Stimulated activated CD4-positive, alpha-beta T cell treated with anti-CD3 and anti-CD28 coated beads, Interleukin-2, amount 100 ng/mL, for 48 hours (primary cell): ENCODE results near the gene SPHKAP.
"Not testable (repeated sequence)": the region's sequence is repeated elsewhere in the genome, so short reads cannot be mapped to it uniquely, and the experiment has no call there.

ENCODE experiments used
- DNase-seq, 2 donors: peaks; one replicate each; pipeline ENCODE4 v3.0.0-alpha.2; 2020

Gene SPHKAP, protein sequence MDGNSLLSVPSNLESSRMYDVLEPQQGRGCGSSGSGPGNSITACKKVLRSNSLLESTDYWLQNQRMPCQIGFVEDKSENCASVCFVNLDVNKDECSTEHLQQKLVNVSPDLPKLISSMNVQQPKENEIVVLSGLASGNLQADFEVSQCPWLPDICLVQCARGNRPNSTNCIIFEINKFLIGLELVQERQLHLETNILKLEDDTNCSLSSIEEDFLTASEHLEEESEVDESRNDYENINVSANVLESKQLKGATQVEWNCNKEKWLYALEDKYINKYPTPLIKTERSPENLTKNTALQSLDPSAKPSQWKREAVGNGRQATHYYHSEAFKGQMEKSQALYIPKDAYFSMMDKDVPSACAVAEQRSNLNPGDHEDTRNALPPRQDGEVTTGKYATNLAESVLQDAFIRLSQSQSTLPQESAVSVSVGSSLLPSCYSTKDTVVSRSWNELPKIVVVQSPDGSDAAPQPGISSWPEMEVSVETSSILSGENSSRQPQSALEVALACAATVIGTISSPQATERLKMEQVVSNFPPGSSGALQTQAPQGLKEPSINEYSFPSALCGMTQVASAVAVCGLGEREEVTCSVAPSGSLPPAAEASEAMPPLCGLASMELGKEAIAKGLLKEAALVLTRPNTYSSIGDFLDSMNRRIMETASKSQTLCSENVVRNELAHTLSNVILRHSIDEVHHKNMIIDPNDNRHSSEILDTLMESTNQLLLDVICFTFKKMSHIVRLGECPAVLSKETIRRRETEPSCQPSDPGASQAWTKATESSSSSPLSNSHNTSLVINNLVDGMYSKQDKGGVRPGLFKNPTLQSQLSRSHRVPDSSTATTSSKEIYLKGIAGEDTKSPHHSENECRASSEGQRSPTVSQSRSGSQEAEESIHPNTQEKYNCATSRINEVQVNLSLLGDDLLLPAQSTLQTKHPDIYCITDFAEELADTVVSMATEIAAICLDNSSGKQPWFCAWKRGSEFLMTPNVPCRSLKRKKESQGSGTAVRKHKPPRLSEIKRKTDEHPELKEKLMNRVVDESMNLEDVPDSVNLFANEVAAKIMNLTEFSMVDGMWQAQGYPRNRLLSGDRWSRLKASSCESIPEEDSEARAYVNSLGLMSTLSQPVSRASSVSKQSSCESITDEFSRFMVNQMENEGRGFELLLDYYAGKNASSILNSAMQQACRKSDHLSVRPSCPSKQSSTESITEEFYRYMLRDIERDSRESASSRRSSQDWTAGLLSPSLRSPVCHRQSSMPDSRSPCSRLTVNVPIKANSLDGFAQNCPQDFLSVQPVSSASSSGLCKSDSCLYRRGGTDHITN (N-terminal part only)

DNA sequence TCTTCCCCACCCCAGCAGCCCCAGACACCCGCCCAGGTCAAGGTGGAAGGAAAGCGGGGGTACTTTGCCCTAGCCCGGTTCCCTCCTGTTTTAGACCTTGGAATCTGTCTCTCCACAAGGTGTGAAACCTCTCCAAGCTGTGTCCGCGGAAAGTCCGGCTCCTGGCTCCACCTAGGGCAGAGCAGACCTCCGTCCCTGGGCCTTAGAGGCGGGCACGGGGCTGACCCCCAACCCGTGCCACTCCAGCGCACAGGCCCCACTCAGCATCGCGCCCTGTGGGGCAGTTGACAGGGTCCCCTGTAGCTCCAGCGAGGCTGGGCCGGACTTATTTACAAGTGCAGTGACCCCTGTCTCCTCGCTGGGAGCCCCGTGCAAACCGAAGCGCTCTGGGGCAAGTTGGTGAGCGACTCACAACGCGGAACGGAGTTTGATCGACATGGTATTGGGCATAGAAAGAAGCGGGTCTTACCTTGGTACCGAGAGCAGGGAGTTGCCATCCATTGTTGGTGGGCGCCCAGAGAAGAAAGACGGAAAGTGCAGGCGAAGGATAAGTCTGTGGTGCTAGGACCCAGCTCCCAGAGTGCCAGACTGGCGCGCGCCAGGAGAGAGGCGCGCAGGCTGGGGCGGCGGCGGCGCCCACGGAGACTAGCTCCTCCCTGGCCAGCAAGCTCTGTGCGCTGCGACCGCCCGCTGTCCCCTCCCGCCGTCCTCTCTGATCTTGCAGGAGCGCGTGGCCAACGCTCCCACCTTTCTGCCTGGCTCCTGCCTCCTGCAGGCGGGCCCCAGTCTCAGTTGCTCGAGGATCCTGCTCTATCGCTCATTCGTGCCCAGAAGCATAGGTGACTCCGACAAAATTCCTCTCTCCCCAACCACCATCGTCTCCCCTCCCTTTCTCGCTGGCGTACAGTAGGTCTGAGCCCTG is at the start of gene SPHKAP:
TSS of gene SPHKAP (minus strand) at position 590 of the 922 bp plus-strand sequence. CDS start at position 501, 89 bp downstream.
- DNase-seq: no peak

DNA sequence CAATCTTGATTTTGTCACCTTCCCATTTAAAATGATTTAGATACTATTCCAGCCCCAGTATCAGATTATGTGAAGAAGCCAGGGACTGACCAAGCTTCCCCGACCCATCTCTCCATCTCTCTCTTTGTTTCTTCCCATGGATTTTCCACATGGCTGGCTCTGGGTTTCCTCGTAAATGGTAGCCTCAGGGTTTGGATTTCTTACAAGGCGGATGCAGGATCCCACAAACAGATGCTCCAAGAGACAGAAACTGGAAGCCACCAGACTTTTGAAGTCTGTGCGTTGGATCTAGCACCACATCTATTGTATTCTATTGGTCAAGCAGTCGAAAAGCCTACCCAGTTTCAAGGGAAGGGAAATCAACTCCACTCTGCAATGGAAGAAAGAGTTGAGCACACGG is 46.0 kb upstream of the SPHKAP start:
- DNase-seq: no peak

DNA sequence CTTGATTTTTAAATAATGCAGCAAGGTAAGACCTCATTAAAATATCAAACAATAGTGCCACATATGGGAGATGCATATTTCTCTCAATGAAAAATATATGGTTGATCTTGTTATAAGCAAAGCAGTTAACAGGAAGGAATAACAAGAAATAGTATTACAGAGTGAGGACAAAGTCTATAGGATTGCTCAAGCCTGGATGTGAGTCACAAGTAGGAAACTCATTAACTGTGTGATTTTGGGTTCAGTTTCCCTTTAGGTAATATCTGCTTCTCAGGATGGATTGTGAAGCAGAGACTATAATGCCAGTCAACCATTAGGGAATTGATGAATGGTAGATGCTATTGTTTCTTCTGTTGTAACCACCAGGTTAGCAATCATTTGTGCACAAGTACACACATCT is 42.9 kb upstream of the SPHKAP start:
- DNase-seq: no peak

DNA sequence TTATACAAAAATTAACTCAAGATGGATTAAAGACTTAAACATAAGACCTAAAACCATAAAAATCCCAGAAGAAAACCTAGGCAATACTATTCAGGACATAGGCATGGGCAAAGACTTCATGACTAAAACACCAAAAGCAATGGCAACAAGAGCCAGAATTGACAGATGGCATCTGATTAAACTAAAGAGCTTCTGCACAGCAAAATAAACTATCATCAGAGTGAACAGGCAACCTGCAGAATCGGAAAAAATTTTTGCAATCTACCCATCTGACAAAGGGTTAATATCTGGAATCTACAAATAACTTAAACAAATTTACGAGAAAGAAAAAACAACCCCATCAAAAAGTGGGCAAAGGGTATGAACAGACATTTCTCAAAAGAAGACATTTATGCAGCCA is 37.1 kb upstream of the SPHKAP start:
- DNase-seq: not testable (repeated sequence)

DNA sequence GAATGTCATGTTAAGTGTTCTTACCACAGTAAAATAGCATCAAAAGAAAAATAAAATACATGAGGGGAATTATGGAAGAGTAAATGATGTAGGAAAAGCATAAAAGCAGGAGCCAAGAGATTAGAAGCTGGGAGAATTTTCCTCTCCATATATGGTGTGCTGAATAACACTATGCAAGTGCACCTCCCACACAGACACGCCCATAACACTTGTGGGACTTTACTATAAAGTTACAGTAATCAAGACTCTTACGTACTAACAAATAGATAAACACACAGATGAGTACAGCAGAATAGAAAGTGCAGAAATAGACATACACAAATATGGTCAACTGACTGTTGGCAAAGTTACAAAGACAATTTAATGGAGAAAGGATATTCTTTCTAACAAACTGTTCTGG is 16.0 kb upstream of the SPHKAP start:
- DNase-seq: no peak

DNA sequence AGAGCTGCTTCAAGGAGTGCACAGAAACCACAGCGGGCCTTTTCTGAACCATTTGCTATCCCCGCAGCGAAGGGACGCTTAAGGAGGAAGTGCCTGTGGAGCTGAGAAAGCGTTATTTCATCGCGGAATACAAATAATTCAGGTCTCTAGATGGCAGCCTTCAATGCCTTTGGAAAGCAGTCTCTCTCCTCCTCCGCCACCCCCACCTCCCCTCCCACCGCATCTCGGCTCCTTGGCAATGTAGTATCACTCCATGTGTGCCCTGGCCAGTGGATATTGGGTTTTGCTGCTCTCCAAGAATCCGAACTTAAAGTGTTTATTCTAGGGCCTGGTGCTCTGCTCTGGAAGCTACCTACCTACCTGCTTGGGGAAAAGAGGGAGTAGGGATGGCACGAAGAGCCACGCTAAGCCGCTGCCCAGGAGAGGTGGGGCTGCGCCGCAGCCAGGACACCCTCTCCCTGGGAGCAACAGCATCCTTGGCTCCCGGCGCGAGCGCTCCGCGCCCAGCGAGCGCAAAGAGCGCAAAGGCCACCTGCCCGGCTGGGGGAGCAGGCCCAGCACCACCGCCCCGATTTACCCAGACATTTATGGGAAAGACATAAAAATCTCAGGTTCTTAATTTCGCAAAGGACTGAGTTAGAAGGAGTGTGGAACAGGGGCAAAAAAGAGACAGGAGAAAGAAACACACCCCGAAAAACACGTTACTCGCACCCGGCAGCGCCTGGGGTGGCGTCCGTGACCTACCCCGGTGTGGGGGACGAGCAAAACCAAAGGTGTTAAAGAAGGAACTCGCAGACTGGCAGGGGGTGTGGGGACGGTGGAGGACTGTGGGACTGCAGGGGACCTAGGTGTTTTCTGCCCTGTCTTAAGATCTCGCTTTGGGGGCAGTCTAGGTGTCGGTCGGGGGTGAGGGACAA is 1.0 kb downstream of the SPHKAP start:
- DNase-seq: no peak

DNA sequence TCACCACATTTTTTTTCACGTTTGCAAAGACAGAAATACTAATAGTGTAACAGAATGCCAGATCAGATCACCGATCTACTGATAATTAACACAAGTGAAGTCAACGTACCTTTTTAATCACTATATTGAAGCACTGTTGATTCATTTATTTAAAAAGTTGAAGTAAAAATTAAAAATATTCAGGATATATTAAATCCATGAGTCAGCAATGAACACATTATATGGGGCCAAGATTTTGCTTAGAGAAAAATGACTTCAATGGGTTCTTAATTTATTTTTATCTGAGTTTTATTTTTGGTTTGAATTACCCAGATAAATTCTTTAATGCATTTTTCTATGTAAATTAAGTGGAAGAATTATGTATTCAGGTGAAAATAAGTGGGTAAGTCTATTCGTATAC is 14.2 kb downstream of the SPHKAP start:
- no peak for DNase-seq

DNA sequence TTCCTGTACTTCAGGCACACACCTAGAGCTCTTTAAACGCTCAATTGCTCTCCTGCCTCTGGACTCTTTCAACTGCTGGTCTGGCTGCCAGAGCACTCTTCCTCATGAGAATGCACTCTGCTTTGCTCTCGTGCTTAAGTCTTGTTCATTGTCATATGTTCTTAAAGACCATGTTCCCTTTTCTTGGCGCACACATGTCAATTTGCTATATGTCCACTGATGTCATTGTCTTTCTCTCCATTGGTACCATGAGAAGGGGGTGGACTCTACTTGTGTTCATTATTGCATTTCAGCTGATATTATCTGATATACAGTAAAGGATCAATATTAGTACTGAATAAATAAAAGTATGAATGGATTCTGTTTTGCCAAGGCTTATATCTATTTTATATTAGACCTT is 16.8 kb downstream of the SPHKAP start:
- DNase-seq: no peak

DNA sequence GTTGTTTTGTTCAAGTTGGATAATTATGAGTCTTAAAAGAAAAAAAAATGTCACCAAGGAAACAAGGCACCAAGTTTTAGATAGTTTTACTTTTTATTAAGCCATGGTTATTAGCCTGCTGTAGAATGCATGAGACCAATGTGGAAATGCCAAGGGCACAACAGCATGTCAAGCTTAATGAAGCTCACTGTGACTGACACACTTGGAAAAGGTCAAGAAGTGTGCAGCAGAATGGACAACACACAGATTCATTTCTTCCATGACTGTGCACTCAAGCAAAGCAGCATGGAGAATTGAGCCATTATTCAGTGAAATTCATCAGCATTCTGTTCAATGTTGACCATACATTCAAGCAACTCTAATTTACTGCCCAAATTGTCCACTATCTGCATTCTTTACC is 23.6 kb downstream of the SPHKAP start:
- no peak for DNase-seq

DNA sequence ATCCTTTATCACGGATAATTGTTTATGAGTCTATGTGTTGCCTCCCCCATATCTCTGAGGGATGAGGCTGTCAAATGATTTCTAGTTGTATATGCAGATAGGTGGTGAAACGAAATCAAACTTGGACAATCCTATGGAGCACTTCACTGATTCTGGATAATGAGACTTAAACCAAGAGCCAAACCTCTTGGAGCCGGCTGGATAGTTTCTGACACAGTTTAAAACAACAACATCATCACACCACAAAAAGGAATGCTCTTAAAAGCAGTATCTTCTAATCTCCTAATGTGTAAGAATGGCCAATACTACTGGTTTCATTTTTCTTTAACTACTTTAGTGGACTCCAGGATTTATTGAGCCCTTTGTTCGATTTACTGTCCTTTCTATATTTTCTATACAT is 36.5 kb downstream of the SPHKAP start:
- DNase-seq: no peak

DNA sequence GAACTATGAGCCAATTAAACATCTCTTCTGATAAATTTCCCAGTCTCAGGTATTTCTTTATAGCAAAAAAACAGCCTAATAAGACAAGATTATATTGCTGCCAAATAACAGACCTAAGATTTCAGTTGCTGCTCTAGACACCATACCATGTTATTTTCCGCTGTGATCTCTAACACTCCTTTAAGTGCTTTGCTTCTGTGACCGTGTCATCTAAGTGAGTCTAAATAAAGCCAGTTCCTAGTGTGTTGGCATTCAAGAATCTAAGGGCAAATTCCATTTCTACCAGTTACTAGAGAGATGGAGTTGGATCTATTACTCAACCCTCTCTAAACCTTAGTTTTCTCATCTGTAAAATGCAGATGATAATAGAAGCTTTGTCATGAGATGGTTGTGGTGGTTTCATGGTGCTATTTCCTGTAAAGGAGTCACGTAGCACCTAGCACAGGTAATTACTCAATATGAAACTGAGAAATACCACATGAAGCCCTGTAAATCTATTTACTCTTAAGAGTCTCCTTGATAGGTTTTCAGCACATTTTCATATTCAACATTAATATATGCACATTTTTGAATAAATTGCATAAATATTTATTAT is 40.5 kb downstream of the SPHKAP start:
- no peak for DNase-seq

DNA sequence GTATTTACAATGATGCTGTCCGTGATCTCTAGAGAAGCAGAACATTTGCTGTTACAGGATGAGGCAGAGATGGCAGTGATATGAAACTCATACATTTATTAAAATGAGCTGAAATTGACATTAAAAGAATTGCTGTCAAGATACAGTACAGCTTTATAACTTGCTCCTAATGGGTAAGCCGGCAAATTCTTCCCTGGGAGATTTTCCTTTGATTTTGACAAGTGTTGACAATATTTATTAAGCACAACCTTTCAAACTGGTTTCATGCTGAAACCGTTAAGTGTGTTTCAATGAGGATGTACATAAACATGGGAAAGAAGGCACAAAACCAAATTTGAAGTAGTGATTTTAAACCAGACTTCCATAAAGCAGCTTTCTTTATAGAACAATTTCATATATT is 45.5 kb downstream of the SPHKAP start:
- DNase-seq: no peak

DNA sequence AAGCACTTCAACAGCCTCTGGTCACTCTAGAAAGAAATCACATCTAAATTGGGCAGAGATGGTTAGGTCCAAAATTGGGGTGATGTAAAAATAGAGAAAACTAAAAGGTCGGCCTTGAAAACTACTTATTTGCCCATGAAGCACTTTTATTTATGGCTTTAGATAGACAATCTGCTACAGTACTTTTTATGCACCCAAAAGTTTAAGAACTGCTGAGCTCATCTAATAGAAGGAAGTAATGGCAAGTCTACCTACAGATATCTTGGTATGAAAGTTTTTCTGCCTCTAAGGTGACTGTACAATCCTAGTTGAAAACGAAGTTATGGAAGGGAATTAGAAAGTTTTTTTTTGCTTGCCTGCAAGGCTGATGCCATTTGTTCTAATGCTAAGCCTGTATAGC is 46.2 kb downstream of the SPHKAP start:
- DNase-seq: no peak

DNA sequence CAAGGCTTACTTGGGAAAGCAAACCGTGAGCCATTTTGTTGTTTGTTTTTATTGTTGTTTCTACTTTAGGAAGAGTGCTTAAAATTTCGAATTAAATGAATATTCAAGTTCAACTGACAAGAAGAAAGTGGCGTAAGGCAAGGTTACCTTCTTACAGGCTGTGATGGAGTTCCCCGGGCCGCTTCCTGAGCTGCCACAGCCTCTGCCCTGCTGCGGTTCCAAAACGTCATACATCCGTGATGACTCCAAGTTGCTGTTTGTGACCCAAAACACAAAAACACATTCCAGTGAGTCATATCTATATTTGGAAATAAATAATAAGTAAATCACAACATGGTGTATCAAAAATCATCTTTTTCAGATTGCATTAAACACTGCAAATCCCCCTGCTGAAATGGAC is 49.7 kb downstream of the SPHKAP start:
- DNase-seq: no peak

DNA sequence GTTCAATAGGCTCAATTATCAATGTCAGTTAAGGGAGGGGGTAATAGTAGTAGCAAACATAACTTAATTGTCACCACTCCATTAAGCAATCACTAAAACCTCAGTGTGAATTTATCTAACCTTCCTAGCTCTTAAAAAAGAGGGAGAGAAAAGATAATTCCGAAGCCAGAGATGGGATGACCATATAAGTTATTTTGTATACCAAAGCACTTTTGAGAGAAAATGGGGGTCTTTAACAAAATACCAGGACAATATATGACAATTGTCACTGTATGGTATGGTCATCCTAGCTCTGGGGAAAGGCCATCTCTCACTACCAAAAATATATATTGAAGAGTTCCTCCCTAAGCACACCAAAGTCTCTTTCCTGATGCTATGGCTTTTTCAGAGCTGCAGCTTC is 55.1 kb downstream of the SPHKAP start:
- no peak for DNase-seq

DNA sequence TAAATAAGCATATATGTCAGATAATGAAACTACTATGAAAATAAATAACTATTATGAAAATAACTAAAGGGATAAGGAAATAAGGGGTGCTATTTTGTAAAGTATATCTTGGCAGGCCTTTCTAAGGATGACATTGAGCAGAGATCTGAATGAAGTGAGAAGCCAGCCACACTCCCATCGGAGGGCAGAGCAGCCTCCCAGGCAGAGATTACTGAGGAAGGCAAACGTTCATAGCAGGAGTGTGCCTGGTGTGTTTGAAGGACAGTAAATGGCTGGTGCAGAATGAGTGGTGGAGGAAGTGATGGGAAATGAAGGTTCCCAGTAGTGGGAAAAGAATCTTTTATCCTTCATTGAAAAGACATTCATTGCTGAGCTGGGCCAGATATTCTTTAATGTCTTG is 62.5 kb downstream of the SPHKAP start:
- no peak for DNase-seq

DNA sequence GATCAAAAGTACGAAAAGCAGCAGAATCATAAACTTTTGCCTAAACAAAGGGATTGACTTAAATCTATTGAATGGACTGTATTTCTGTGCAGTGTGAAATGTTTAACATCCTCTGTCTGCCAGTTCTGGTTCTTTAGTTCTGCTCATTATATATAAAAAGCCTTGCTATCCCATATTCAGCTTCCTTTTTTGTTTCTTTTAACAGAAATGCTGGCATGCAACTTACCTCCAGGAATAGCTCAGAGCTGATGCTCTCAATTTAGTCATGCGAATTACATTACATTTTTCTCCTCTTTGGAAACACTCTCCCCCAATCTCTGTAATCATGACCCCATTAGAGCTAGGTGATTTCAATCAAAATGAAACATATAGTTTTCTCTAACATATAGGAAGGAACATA is 73.6 kb downstream of the SPHKAP start:
- DNase-seq: no peak

DNA sequence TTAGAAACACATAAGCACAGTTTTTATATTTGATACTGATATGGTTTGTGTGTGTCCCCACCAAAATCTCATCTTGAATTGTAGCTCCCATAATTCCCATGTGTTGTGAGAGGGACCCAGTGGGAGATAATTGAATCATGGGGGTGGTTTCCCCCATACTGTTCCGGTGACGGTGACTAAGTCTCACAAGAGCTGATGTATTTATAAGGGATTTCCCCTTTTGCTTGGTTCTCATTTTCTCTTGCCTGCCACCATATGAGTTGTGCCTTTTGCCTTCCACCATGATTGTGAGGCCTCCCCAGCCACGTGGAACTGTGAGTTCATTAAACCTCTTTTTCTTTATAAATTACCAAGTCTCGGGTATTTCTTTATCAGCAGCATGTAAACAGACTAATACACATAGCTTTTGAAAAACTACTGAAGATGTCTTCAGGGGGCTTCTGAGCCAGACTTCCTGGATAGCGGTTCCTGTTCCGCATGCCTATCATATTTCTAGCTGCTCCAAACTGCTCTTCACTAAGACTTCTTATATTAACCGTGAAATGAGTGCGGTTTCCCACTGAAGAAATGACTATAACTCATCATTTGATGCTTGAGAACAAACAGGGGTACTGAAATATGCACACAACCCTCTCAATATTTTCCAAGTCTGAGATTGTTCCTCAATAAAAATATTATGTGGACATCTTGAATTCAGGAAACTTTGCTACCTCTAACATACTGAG is 75.8 kb downstream of the SPHKAP start:
- DNase-seq: no peak

DNA sequence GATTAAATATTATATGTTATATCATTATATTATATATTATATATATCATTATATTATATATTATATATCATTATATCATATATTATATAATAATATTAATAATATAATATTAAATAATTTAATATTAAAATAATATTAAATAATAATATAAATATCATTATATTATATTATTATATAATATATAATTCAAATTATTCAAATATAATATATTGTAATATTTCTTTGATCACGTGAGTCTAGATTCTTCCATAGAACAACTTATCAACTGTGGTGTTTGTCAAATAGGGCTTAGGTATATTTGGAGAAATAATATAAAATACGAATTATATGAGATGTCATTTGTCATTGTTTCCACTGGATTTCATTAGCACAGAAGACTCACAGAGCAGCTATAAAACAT is 77.3 kb downstream of the SPHKAP start:
- DNase-seq: no peak

DNA sequence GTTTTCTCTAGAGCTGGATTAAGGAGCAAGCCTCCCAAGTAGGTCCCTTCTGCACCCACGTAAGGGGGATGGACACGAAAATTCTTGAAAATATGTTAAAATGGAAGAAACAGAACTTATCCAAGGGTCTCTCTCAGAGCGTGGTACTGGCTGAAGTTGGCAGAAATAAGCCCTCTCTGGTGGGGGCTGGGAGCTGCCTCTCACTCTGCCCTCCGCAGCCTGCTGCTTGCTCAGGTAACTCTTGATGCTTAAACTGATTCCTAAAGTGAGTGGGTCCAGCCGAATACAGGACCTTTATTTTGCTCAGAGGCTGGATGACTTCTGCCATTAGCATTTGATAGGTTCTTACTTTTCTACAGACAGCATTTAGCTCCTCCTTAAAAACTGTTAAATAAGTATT is 78.1 kb downstream of the SPHKAP start:
- no peak for DNase-seq
